HG03558 (cell line): ENCODE results near the gene CAMK2G.
"Not testable (repeated sequence)": the region's sequence is repeated elsewhere in the genome, so short reads cannot be mapped to it uniquely, and the experiment has no call there.

Source experiments
- ATAC-seq: cut with Tn5 transposase; IDR thresholded peaks from one replicate; pipeline ENCODE4 v1.9.1; 2021; ENCODE audit warnings: moderate number of reproducible peaks; ENCODE audit not compliant: unreplicated experiment; ENCODE audit errors: extremely low read depth

Gene CAMK2G

GRCh38 chr10:73905256-73906020, 31.1 kb upstream of the CAMK2G start:
- ATAC-seq: no peak

GRCh38 chr10:73902351-73902750, 28.0 kb upstream of the CAMK2G start:
- ATAC-seq: no peak

GRCh38 chr10:73901261-73901660, 26.9 kb upstream of the CAMK2G start:
- no peak for ATAC-seq

- no peak for ATAC-seq
Observed at GRCh38 chr10:73900064-73900463, 25.7 kb upstream of the CAMK2G start.

GRCh38 chr10:73899423-73899822, 25.1 kb upstream of the CAMK2G start:
- ATAC-seq: no peak

- ATAC-seq: no peak
Observed at GRCh38 chr10:73898730-73899410, 24.5 kb upstream of the CAMK2G start.

GRCh38 chr10:73897693-73898092, 23.3 kb upstream of the CAMK2G start:
- ATAC-seq: no peak

- ATAC-seq: not testable (repeated sequence)
Observed at GRCh38 chr10:73895381-73895780, 21.0 kb upstream of the CAMK2G start.

GRCh38 chr10:73894245-73894971, 20.1 kb upstream of the CAMK2G start:
- no peak for ATAC-seq

GRCh38 chr10:73893426-73893825, 19.1 kb upstream of the CAMK2G start:
- no peak for ATAC-seq

- no peak for ATAC-seq
Observed at GRCh38 chr10:73892310-73893030, 18.1 kb upstream of the CAMK2G start.

- ATAC-seq: no peak
Observed at GRCh38 chr10:73891540-73891939, 17.2 kb upstream of the CAMK2G start.

- ATAC-seq: not testable (repeated sequence)
Observed at GRCh38 chr10:73890830-73891229, 16.5 kb upstream of the CAMK2G start.

- ATAC-seq: no peak
Observed at GRCh38 chr10:73890261-73890660, 15.9 kb upstream of the CAMK2G start.

- ATAC-seq: not testable (repeated sequence)
Observed at GRCh38 chr10:73889416-73889815, 15.1 kb upstream of the CAMK2G start.

GRCh38 chr10:73889014-73889413, 14.7 kb upstream of the CAMK2G start:
- ATAC-seq: no peak

GRCh38 chr10:73888514-73888913, 14.2 kb upstream of the CAMK2G start:
- no peak for ATAC-seq

- ATAC-seq: no peak
Observed at GRCh38 chr10:73887294-73888039, 13.1 kb upstream of the CAMK2G start.

GRCh38 chr10:73886661-73887293, 12.4 kb upstream of the CAMK2G start:
- no peak for ATAC-seq
